HCT116 (cell line): ENCODE results near the gene IGDCC3. TPM values are rescaled to one million over a fixed set of nuclear protein-coding genes. Genes with fewer than 3 reads are reported as not detected.

Source experiments
- ATAC-seq: fragments of 200-7000 bp; cut with Tn5 transposase; 2 replicates; pipeline ENCODE4 v1.9.1; 2020; ENCODE audit warnings: mild to moderate bottlenecking, moderate library complexity
- BruUV-seq: library from RNA; stranded (reverse); fragments of 400-500 nt; replicated peaks from 2 replicates; lab custom pipeline; 2021; lab: Mats Ljungman, UMichigan
- CTCF ChIA-PET: fragments of 300-600 bp; sonication (Branson Sonifier 250); formaldehyde crosslinking; loops from one replicate; lab custom pipeline; 2021; ENCODE audit warnings: antibody characterized with exemption; lab: Charles Lee
- POLR2A ChIA-PET: fragments of 300-600, 350-600 bp; sonication (Branson Sonifier 250); formaldehyde crosslinking; loops from one replicate; lab custom pipeline; 2021; ENCODE audit warnings: antibody characterized with exemption; lab: Charles Lee
- RAD21 ChIA-PET, 2 experiments: fragments of 300-600 bp; sonication (Branson Sonifier 250); formaldehyde crosslinking; loops; one replicate each; lab custom pipeline; 2023; ENCODE audit warnings: low total read pairs in 2 of 2; ENCODE audit not compliant: uncharacterized antibody in 2 of 2, unreplicated experiment in 2 of 2, low non-redundant PET in 1 of 2; lab: Charles Lee
- DNase-seq: peaks from one replicate; pipeline ENCODE4 v3.0.0-alpha.2; 2010; ENCODE audit warnings: low read depth, low spot score
- H2AFZ ChIP-seq: fragments of 200-600 bp; shearing (Covaris generic), sonication (generic); 2 replicates; pipeline ENCODE4 v1.6.1; 2017; ENCODE audit warnings: low read depth, mixed run types, mixed read lengths, antibody characterized with exemption, low read length; ENCODE audit not compliant: poor library complexity, severe bottlenecking
- H3K27ac ChIP-seq: 2 replicates; pipeline ENCODE4 v1.5.1; 2012; ENCODE audit warnings: low read depth, low read length
- H3K27me3 ChIP-seq: fragments of 200-600 bp; sonication (generic); 2 replicates; pipeline ENCODE4 v1.6.1; 2016; ENCODE audit warnings: mixed run types, low read length, mixed read lengths; ENCODE audit not compliant: insufficient read depth
- H3K36me3 ChIP-seq, 2 experiments: fragments of 200-500 bp in 1 of 2; fragments of 200-600 bp in 1 of 2; sonication (Bioruptor generic) in 1 of 2; sonication (generic) in 1 of 2; 2 replicates each; pipeline versions ENCODE4 v1.5.1 to v1.6.1; 2014 to 2016; ENCODE audit warnings: low read length in 2 of 2, inconsistent platforms in 1 of 2, mixed read lengths in 1 of 2, mixed run types in 1 of 2; ENCODE audit not compliant: insufficient read depth in 2 of 2, control insufficient read depth in 1 of 2
- H3K4me1 ChIP-seq, 2 experiments: fragments of 200-600 bp in 1 of 2; sonication (generic) in 1 of 2; 2 replicates each; pipeline versions ENCODE4 v1.5.1 to v1.6.1; 2012 to 2017; ENCODE audit warnings: low read length in 2 of 2, inconsistent platforms in 1 of 2, mild to moderate bottlenecking in 1 of 2, mixed read lengths in 1 of 2, mixed run types in 1 of 2, moderate library complexity in 1 of 2; ENCODE audit not compliant: insufficient read depth in 2 of 2, control insufficient read depth in 1 of 2
- H3K4me2 ChIP-seq: fragments of 200-600 bp; sonication (generic); 2 replicates; pipeline ENCODE4 v1.6.1; 2017; ENCODE audit warnings: mixed run types, low read length, mixed read lengths
- H3K4me3 ChIP-seq, 2 experiments: fragments of 200-600 bp in 1 of 2; sonication (generic) in 1 of 2; replicated peaks in 1 of 2; 2 replicates each; pipeline ENCODE4 v1.5.1; 2011 to 2016; ENCODE audit warnings: low read length in 2 of 2, control low read depth in 1 of 2, low read depth in 1 of 2, mild to moderate bottlenecking in 1 of 2, mixed read lengths in 1 of 2, mixed run types in 1 of 2
- H3K79me2 ChIP-seq: fragments of 200-600 bp; sonication (generic); 2 replicates; pipeline ENCODE4 v1.6.1; 2017; ENCODE audit warnings: mild to moderate bottlenecking, mixed run types, low read length, moderate library complexity, mixed read lengths; ENCODE audit not compliant: insufficient read depth
- H3K9ac ChIP-seq: fragments of 200-600 bp; sonication (generic); 2 replicates; pipeline ENCODE4 v1.6.1; 2016; ENCODE audit warnings: low read length, mixed read lengths
- H3K9me2 ChIP-seq: fragments of 200-600 bp; sonication (generic), shearing (Covaris generic); 2 replicates; pipeline ENCODE4 v1.6.1; 2017; ENCODE audit warnings: mixed run types, mild to moderate bottlenecking, moderate library complexity; ENCODE audit not compliant: insufficient read depth
- H3K9me3 ChIP-seq, 2 experiments: fragments of 200-500 bp in 1 of 2; fragments of 200-600 bp in 1 of 2; sonication (Bioruptor generic) in 1 of 2; sonication (generic) in 1 of 2; 2 replicates each; pipeline ENCODE4 v1.6.1; 2014 to 2017; ENCODE audit warnings: low read length in 2 of 2, mixed read lengths in 2 of 2, inconsistent platforms in 1 of 2, low read depth in 1 of 2, mild to moderate bottlenecking in 1 of 2, mixed run types in 1 of 2, moderate library complexity in 1 of 2; ENCODE audit not compliant: control insufficient read depth in 1 of 2, insufficient read depth in 1 of 2
- H4K20me1 ChIP-seq: fragments of 200-600 bp; sonication (generic), shearing (Covaris generic); 2 replicates; pipeline ENCODE4 v1.6.1; 2017; ENCODE audit warnings: mixed run types, mild to moderate bottlenecking, moderate library complexity; ENCODE audit not compliant: insufficient read depth
- CBX3 ChIP-seq: IDR thresholded peaks from 2 replicates; pipeline ENCODE4 v1.6.1; 2012; ENCODE audit warnings: low read depth
- EGR1 ChIP-seq: IDR thresholded peaks from 2 replicates; pipeline ENCODE4 v1.6.1; 2012; ENCODE audit warnings: low read depth
- ELF1 ChIP-seq: IDR thresholded peaks from 2 replicates; pipeline ENCODE4 v1.6.1; 2012; ENCODE audit warnings: low read depth, borderline replicate concordance
- EZH2phosphoT487 ChIP-seq: fragments of 200-600 bp; IDR thresholded peaks from 2 replicates; pipeline ENCODE4 v1.6.1; 2018; ENCODE audit warnings: antibody characterized with exemption, borderline replicate concordance
- FOSL1 ChIP-seq: IDR thresholded peaks from 2 replicates; pipeline ENCODE4 v1.6.1; 2012; ENCODE audit warnings: low read depth
- JUND ChIP-seq: IDR thresholded peaks from 2 replicates; pipeline ENCODE4 v1.6.1; 2012
- RAD21 ChIP-seq: IDR thresholded peaks from 2 replicates; pipeline ENCODE4 v1.6.1; 2012; ENCODE audit warnings: low read depth, mild to moderate bottlenecking
- REST ChIP-seq: IDR thresholded peaks from 2 replicates; pipeline ENCODE4 v1.6.1; 2012; ENCODE audit warnings: low read depth
- SIN3A ChIP-seq: IDR thresholded peaks from 2 replicates; pipeline ENCODE4 v1.6.1; 2012; ENCODE audit warnings: low read depth
- SRF ChIP-seq: IDR thresholded peaks from 2 replicates; pipeline ENCODE4 v1.6.1; 2012; ENCODE audit warnings: low read depth
- TCF7L2 ChIP-seq: IDR thresholded peaks from 2 replicates; pipeline ENCODE4 v1.7.0; 2011; ENCODE audit warnings: borderline replicate concordance, inconsistent platforms; ENCODE audit not compliant: insufficient read depth, insufficient read length; ENCODE audit errors: extremely low read depth
- ZBTB33 ChIP-seq: IDR thresholded peaks from 2 replicates; pipeline ENCODE4 v1.6.1; 2011; ENCODE audit warnings: mild to moderate bottlenecking, low read length, moderate library complexity; ENCODE audit not compliant: insufficient replicate concordance; ENCODE audit errors: extremely low read depth
- ZFX ChIP-seq: fragments of 450-650 bp; IDR thresholded peaks from 2 replicates; pipeline ENCODE4 v1.6.1; 2017
- intact Hi-C: fragments of 100-400 bp; cut with micrococcal nuclease; formaldehyde crosslinking; loops from 2 replicates; pipeline ENCODE4 v1.10.0; 2022
- total RNA-seq: library from RNA; stranded (reverse); gene quantifications from one replicate; pipeline ENCODE4 v1.2.1, GENCODE V29; 2021; ENCODE audit not compliant: unreplicated experiment
- TF ChIP-seq, protein P1 (sequence below): IDR thresholded peaks from 2 replicates; pipeline ENCODE4 v1.6.1; 2012

The IGDCC3 gene
- total RNA-seq, 1 experiment from 2014 or later = 0.44 TPM

GRCh38 chr15:65370885-65371284 lies 6.9 kb downstream of the IGDCC3 start (continued):
- TF ChIP-seq RAD21 (no peak), EZH2phosphoT487 (no peak), ZFX (no peak), SIN3A (no peak)

DNA sequence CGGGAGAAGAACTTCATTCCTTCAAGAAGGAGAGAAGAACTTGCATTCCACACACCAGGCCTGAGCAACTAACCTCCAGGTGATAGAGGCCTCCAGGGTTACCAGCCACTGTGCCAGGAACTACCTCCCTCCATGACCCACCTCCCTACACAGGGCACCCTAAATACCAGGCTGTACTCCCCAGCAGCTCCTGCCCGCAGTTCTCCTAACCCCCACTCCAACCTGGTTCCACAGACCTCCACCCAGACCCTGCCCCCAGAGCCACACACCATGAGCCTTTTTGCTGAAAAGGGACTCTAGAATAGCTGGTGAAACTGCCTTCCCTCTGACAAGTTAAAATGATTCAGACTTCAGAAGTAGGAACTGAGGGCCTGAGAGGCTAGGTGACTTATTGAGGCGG lies 8.2 kb downstream of the IGDCC3 start:
- H3K4me1 ChIP-seq = peaks cover 10% of the 10 kb centered on the region in 2 experiments; a peak in 3 of 4 replicates
- ChIA-PET RAD21 (no interaction called here), POLR2A (interaction anchor here (1.2 kb wide), 1 partner anchor 65 kb away, joined by 5 read pairs; the partner anchor contains the start of gene RNU5B-1)

More for the DNA sequence above, 8.2 kb downstream of the IGDCC3 start:
- no peak overlapping the region for H2AFZ ChIP-seq
- TF ChIP-seq ZFX (no peak), TCF7L2 (no peak), REST (no peak), EGR1 (no peak), SIN3A (no peak), FOSL1 (no peak), CBX3 (no peak), JUND (no peak), ZBTB33 (no peak), SRF (no peak), ELF1 (no peak)
- TF ChIP-seq, protein P1, sequence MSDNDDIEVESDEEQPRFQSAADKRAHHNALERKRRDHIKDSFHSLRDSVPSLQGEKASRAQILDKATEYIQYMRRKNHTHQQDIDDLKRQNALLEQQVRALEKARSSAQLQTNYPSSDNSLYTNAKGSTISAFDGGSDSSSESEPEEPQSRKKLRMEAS = no peak
- TF ChIP-seq, all 23 proteins: peak for 0
- no peaks in the 10 kb centered on the region for H4K20me1 ChIP-seq
- intact Hi-C loops = no loop called here
- no TSS peak for BruUV-seq
- H3K4me3 ChIP-seq = no peak overlapping the region
- H3K9me3 ChIP-seq = no peaks in the 10 kb centered on the region
- no peaks in the 10 kb centered on the region for H3K27me3 ChIP-seq
- no peak overlapping the region for H3K4me2 ChIP-seq
- H3K27ac ChIP-seq = no peak overlapping the region
- DNase-seq = no peak
- CTCF ChIA-PET = interaction anchor here (0.7 to 1.3 kb wide), 2 partner anchors 13 to 15 kb away, joined by 4 to 5 read pairs; no protein-coding TSS in a partner anchor
- ATAC-seq = no peak; the same call in 1 of the 2 replicates
- H3K79me2 ChIP-seq = no peaks in the 10 kb centered on the region
- no peak overlapping the region for H3K9ac ChIP-seq
- H3K9me2 ChIP-seq = no peaks in the 10 kb centered on the region
- no peaks in the 10 kb centered on the region for H3K36me3 ChIP-seq
